PC-9 (cell line): ENCODE data around the gene TRAPPC12.

Experiments used
- CTCF ChIP-seq: fragments of 200-600 bp; sonication (generic); conservative IDR thresholded peaks from 2 replicates; pipeline ENCODE4 v1.6.1; 2017; ENCODE audit warnings: mixed run types, antibody characterized with exemption, mild to moderate bottlenecking, moderate library complexity
- EZH2 ChIP-seq: fragments of 200-600 bp; sonication (generic); IDR thresholded peaks from 2 replicates; pipeline ENCODE4 v1.8.0; 2017; ENCODE audit warnings: antibody characterized with exemption, low read depth

- TF ChIP-seq CTCF: no peak
- TF ChIP-seq EZH2: no peak
Observed at GRCh38 chr2:3513026-3513810, 133.7 kb downstream of the TRAPPC12 start.
